Gastrocnemius medialis (tissue), 4 donors: ENCODE data around the gene ZBTB12. TPM values are rescaled to one million over a fixed set of nuclear protein-coding genes. Genes with fewer than 3 reads are reported as not detected.
A peak's percentile ranks its signal among the peaks of the same experiment; 100 is the strongest.
"Not testable (repeated sequence)": the region's sequence is repeated elsewhere in the genome, so short reads cannot be mapped to it uniquely, and the experiment has no call there.

Experiments used
- ATAC-seq, 2 donors: fragments of 150-250 bp; one replicate each; pipeline ENCODE4 v1.9.1; 2016
- DNase-seq, 2 donors: peaks; one replicate each; pipeline ENCODE4 v3.0.0-alpha.2; 2019
- H3K27ac ChIP-seq, 4 donors: fragments of 200-600 bp; sonication (generic); 1 replicate in 1 of 4; 2 replicates in 3 of 4; pipeline ENCODE4 v1.5.1; 2016 to 2018; ENCODE audit warnings: mild to moderate bottlenecking in 2 of 4, moderate library complexity in 1 of 4
- H3K27me3 ChIP-seq, 3 donors: fragments of 200-600 bp; sonication (generic) in 2 of 3; 1 replicate in 1 of 3; 2 replicates in 2 of 3; pipeline versions ENCODE4 v1.5.1 to v1.6.0; 2016 to 2019; ENCODE audit warnings: mild to moderate bottlenecking in 1 of 3, moderate library complexity in 1 of 3
- H3K36me3 ChIP-seq, 2 donors: fragments of 200-600 bp; sonication (generic) in 1 of 2; one replicate each; pipeline ENCODE4 v1.5.1; 2017 to 2018
- H3K4me1 ChIP-seq, 2 donors: fragments of 200-600 bp; sonication (generic) in 1 of 2; one replicate each; pipeline ENCODE4 v1.5.1; 2016 to 2017; ENCODE audit warnings: mild to moderate bottlenecking in 2 of 2
- H3K4me3 ChIP-seq, 4 donors: fragments of 200-600 bp; sonication (generic) in 3 of 4; 1 replicate in 1 of 4; 2 replicates in 3 of 4; pipeline ENCODE4 v1.5.1; 2016 to 2019; ENCODE audit warnings: mild to moderate bottlenecking in 2 of 4
- H3K9me3 ChIP-seq, 3 donors: fragments of 200-600 bp; sonication (generic) in 2 of 3; 1 replicate in 1 of 3; 2 replicates in 2 of 3; pipeline ENCODE4 v1.5.1; 2016 to 2019
- POLR2A ChIP-seq, 2 donors: fragments of 450-650 bp; IDR thresholded peaks; one replicate each; pipeline ENCODE4 v1.6.1; 2017; ENCODE audit warnings: antibody characterized with exemption in 2 of 2, mild to moderate bottlenecking in 2 of 2, moderate library complexity in 2 of 2
- in situ Hi-C, 4 donors: fragments of 200-750 bp; cut with MboI; loops; one replicate each; pipeline versions ENCODE4 v1.15.0 to v1.8.0; 2017; ENCODE audit warnings: low sequenced_read_pairs in 4 of 4
- intact Hi-C: fragments of 100-400 bp; cut with DNase I; formaldehyde crosslinking; loops from one replicate; pipeline ENCODE4 v1.15.1; 2023; ENCODE audit warnings: low total_unique reads
- total RNA-seq, 4 donors: library from RNA; depleted of rRNA; stranded (reverse); fragments of >200 nt; gene quantifications; one replicate each; pipeline versions ENCODE4 v1.1.0 to v1.2.3, GENCODE V29; 2016
- TF ChIP-seq, protein P1 (sequence below), 5 experiments: fragments of 450-650 bp in 3 of 5; fragments of 200-600 bp in 2 of 5; sonication (generic) in 2 of 5; IDR thresholded peaks in 4 of 5; conservative IDR thresholded peaks in 1 of 5; 1 replicate in 4 of 5; 2 replicates in 1 of 5; pipeline ENCODE4 v1.5.1; 2016 to 2019; ENCODE audit warnings: antibody characterized with exemption in 5 of 5, mild to moderate bottlenecking in 3 of 5, moderate library complexity in 3 of 5

ZBTB12 gene
- total RNA-seq, 4 donors from 2014 or later: 0.26 TPM; not detected in 3

DNA sequence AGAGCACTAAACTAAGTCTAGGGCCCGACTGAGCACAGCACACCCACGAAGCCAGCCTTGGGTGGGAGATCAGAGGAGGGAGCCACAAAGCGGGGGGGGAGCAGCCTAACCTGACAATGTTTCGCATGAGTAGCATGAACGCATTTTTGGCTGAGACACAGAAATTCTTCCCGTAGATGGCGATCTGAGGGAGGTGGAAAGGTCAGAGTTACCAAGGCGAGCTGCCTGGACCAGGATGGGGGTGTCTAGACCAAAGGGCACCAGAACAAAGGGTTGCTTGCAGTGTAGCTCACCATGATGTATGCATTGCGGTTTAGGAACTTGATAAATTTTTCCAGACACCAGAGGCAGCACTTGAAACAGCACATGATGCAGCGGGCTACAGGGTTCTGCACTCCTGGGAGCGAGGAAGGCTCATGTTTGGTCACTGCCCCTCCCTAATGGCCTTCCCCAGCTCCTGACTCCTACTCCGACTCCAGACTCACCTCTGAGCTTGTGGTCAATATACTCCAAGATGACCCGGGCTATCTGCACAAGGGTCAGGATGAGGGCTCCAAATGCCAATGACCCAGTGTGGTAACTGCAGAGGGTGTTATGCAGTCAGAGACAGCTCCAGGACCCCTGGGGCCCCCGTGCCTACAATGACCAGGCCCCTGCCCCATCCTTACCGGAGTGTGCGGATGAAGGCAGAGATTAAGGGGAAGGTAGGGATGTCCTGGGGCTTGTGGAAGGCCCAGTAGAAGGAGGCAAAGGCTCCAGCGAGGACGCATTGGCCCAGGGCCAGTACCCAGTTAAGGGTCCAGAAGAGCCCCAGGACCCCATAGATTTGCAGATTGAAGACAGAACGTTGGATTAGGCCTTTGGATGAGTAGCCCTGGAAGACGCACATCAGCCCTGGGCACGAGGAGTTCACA lies 36.4 kb downstream of the ZBTB12 start:
- H3K36me3 ChIP-seq: peaks cover 0 to 10% of the 10 kb centered on the region in 2 donors
- in situ Hi-C loops: loop anchor here in 1 of 4 donors (25.0 kb wide), 1 partner anchor 1422 kb away; the partner anchor contains the start of genes B3GALT4, PFDN6, RGL2 and WDR46
- intact Hi-C loops: loop anchor here (10.0 kb wide), 1 partner anchor 91 kb away; the partner anchor contains the start of gene VWA7
- no peaks in the 10 kb centered on the region for H3K9me3 ChIP-seq
- H3K27me3 ChIP-seq: no peaks in the 10 kb centered on the region
- H3K4me1 ChIP-seq: peaks cover 20 to 22% of the 10 kb centered on the region in 2 donors
- no peak for TF ChIP-seq POLR2A (IDR thresholded peaks at IDR 0.05)
- TF ChIP-seq, protein P1, sequence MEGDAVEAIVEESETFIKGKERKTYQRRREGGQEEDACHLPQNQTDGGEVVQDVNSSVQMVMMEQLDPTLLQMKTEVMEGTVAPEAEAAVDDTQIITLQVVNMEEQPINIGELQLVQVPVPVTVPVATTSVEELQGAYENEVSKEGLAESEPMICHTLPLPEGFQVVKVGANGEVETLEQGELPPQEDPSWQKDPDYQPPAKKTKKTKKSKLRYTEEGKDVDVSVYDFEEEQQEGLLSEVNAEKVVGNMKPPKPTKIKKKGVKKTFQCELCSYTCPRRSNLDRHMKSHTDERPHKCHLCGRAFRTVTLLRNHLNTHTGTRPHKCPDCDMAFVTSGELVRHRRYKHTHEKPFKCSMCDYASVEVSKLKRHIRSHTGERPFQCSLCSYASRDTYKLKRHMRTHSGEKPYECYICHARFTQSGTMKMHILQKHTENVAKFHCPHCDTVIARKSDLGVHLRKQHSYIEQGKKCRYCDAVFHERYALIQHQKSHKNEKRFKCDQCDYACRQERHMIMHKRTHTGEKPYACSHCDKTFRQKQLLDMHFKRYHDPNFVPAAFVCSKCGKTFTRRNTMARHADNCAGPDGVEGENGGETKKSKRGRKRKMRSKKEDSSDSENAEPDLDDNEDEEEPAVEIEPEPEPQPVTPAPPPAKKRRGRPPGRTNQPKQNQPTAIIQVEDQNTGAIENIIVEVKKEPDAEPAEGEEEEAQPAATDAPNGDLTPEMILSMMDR (IDR thresholded peaks at IDR 0.05 in 4 of 5, conservative IDR thresholded peaks at IDR 0.05 in 1 of 5): no peak
- H3K4me3 ChIP-seq: no peak overlapping the region
- H3K27ac ChIP-seq: no peak overlapping the region
- ATAC-seq: no peak
- DNase-seq: no peak

DNA sequence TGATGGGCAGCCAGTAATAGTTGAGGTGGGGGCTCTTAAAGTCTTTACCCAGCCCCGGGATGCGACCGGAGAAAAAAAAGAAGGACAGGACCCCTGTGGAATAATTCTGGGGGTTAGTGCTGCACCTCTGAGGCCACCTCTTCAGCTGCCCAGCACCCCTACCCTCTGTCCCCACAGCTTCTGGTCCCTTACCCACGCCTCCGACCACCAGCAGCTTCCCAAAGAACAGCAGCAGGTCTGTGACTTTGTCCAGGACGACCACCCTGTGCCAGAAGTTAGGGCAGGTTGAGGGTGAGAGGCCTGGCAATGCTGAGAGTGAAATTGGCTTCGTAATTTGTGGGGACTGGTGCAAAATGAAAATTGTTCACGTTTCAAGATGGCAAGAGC lies 37.1 kb downstream of the ZBTB12 start:
- Histone ChIP-seq H3K27ac (no peak overlapping the region), H3K9me3 (no peaks in the 10 kb centered on the region), H3K4me3 (no peak overlapping the region), H3K4me1 (peaks cover 20 to 22% of the 10 kb centered on the region in 2 donors), H3K36me3 (peaks cover 0 to 16% of the 10 kb centered on the region in 2 donors), H3K27me3 (no peaks in the 10 kb centered on the region)
- intact Hi-C loops (loop anchor here (5.0 to 10.0 kb wide), 2 partner anchors 90 to 318 kb away; partner anchors contain the start of genes ATP6V1G2, NFKBIL1 and VWA7), in situ Hi-C loops (loop anchor here in 1 of 4 donors (25.0 kb wide), 1 partner anchor 1422 kb away; the partner anchor contains the start of genes B3GALT4, PFDN6, RGL2 and WDR46)
- no peak for ATAC-seq
- DNase-seq: no peak
- TF ChIP-seq, protein P1 (IDR thresholded peaks at IDR 0.05 in 4 of 5, conservative IDR thresholded peaks at IDR 0.05 in 1 of 5): no peak
- TF ChIP-seq POLR2A (IDR thresholded peaks at IDR 0.05): no peak

DNA sequence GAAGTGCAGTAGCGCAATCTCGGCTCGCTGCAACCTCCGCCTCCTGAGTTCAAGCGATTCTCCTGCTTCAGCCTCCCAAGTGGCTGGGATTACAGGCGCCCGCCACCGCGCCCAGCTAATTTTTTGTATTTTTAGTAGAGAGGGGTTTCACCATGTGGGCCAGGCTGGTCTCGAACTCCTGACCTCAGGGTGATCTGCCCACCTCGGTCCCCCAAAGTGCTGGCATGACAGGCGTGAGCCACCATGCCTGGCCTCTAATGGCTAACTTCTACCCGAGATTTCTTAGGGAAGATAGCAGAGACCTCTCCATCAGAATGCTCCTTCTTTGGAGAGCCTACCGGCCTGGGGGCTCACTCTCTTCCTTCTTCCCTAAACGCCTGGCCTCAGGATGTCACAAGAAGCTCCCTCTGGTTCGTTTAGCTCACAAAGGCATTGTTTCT lies 37.7 kb downstream of the ZBTB12 start:
- intact Hi-C loops (loop anchor here (5.0 to 10.0 kb wide), 2 partner anchors 89 to 317 kb away; partner anchors contain the start of genes ATP6V1G2, NFKBIL1 and VWA7), in situ Hi-C loops (loop anchor here in 1 of 4 donors (25.0 kb wide), 1 partner anchor 1423 kb away; the partner anchor contains the start of genes B3GALT4, PFDN6, RGL2 and WDR46)
- peak overlapping the region; percentile 68 to 90 (median 83) for H3K27ac ChIP-seq
- DNase-seq, H3K9me3 ChIP-seq, ATAC-seq, H3K27me3 ChIP-seq: not testable (repeated sequence)
- H3K4me3 ChIP-seq: peak overlapping the region; percentile 61 to 92 (median 73)
- peaks cover 20 to 22% of the 10 kb centered on the region in 2 donors for H3K4me1 ChIP-seq
- peaks cover 0 to 22% of the 10 kb centered on the region in 2 donors for H3K36me3 ChIP-seq

DNA sequence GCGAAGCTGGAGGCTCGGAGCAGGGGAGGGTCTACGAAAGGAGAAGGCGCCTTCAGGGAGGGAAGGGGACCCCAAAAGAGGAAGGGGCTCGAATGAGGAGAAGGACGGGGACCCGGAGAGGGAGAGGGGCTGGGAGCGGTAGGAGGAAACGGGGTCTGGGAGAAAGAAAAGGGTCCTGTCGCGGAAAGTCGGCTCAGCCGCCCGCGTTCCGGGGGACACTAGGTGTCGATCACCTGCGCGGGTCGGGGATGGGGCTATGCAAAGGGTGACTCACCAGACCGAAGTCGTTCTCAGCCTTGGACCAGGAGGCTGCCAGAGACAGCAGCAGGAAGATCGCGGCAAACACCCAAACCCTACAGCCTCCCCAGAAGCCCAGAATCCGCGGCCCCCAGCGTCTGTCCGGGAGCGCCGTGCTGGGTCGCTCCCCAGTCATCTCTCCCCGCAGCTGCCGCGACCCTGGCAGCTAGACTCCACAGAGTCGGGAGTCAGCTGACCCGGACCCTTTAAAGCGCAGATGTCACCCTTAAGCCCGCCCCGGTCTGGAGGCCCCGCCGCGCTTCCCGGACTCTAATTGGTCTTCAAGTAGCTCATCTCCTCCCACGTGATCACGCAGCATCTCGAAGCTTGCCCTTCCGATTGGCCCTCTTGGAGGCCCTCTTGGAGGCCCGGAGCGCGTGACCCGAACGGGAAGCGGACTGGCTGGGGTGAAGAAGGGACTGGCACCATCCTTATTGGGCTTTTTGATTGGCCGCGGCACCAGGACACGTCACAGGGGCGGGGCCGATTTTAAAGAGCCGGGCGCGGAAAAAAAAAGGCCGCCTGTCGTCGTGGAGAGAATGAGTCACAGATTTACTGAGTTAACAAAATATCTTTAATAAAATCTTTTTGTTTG lies 39.3 kb downstream of the ZBTB12 start, which contains the start of gene NEU1:
NEU1 (minus strand) TSS at position 478 of the 892 bp plus-strand sequence; CDS start at position 433, 45 bp downstream.
- Histone ChIP-seq H3K36me3 (peaks cover 0 to 36% of the 10 kb centered on the region in 2 donors), H3K4me1 (peaks cover 20 to 22% of the 10 kb centered on the region in 2 donors), H3K9me3 (no peaks in the 10 kb centered on the region), H3K4me3 (peak within 1 kb of the TSS; percentile 69 to 92 (median 82)), H3K27me3 (no peaks in the 10 kb centered on the region), H3K27ac (peak within 1 kb of the TSS; percentile 83 to 91 (median 88))
- intact Hi-C loops: loop anchor here (1.0 to 10.0 kb wide), 6 partner anchors 28 to 315 kb away; partner anchors contain the start of genes ATP6V1G2, CSNK2B, EHMT2 and NFKBIL1
- in situ Hi-C loops: loop anchor here in 1 of 4 donors (25.0 kb wide), 1 partner anchor 1425 kb away; the partner anchor contains the start of genes B3GALT4, PFDN6, RGL2 and WDR46
- peak; percentile 100 for DNase-seq
- TF ChIP-seq, protein P1 (IDR thresholded peaks at IDR 0.05 in 4 of 5, conservative IDR thresholded peaks at IDR 0.05 in 1 of 5): no peak
- TF ChIP-seq POLR2A (IDR thresholded peaks at IDR 0.05): peak; percentile 97 to 99
- peak; percentile 97 for ATAC-seq
